Stimulated activated CD4-positive, alpha-beta T cell treated with anti-CD3 and anti-CD28 coated beads, Interleukin-12 subunit alpha, Interleukin-12 subunit beta, amount 100 ng/mL, for 4 hours (primary cell): Measurements from ENCODE around the gene ATR.
A peak's percentile ranks its signal among the peaks of the same experiment; 100 is the strongest.

Source experiments
- DNase-seq: peaks from one replicate; pipeline ENCODE4 v3.0.0-alpha.2; 2020

ATR gene

GRCh38 chr3:142507241-142507640 is 71.3 kb downstream of the ATR start:
- no peak for DNase-seq

DNA sequence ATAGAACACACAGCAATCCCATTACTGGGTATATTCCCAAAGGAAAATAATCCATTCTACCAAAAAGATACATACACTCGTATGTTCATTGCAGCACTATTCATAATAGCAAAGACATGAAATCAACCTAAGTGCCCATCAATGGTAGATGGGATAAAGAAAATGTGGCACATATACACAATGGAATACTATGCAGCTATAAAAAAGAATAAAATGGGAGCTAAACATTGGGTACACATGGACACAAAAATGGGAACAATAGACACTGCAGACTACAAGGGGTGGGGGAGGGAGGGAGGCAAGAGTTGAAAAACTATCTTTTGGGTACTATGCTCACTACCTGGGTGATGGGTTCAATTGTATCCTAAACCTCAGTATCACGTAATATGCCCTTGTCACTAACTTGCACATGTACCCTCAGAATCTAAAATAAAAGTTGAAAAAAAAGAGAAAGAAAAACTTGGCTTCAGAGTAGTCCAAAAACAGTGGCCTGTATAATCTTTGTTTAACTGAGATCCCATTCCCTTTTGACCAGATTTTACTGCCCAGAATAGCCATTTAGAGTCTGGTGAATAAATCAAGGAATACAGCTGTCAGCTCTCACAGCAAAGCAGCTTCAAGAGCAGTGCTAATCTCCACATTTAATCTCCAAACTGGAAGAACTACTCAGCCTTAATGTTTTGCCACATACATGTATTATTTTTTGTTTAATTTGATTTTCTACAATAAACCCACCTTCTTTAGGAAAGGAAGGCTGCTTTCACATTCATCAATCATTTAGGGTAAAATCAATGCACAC is 76.1 kb downstream of the ATR start:
- DNase-seq: no peak

DNA sequence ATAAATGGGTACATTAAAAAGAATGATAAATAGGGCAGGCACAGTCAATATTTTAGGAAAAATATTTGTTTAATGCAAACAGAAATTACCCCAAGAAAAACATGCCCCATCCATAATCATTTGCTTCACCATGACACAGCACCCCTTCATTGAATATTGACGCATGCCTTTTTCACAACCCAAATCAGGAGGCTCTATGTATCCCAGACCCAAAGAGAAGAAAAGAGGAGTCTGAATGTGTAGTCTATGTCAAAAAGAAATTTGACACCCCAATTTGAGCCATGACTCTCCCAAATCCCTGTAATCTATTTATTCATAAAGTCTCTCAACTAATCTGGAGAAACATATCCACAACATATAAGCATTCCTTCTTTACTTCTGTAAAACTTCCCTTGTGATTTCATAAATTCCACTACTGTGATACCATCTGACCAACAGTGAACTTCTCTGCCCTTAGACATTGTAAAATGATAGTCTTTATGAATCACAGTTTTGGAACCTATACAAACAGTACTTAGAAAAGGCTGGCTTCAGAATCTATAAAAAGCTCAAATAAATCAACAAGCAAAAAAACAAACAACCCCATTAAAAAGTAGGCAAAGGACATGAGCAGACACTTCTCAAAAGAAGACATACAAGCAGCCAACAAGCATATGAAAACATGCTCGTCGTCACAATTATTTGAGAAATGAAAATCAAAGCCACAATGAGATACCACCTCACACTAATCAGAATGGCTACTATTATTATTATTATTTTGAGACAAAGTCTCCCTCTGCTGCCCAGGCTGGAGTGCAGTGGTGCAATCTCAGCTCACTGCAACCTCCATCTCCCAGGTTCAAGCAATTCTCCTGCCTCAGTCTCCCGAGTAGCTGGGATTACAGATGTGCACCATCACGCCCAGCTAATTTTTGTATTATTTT is 77.3 kb downstream of the ATR start:
- no peak for DNase-seq

DNA sequence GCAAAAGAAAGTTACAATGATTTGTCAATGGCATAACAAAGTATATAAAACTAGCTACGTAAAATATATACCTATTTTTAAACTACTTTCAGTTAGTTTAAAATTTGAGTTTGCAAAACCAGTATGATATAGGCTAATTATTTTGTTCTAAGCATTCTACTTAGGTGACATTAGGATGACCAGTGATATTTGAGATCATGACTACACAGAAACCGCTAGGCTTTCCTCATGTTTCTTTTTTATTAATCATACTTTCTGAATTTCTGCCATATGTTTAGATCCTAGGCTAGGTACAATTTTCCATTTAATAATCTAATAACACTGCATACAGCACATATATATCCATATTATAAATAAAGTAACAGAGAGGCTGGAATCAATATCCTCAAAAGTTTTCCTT is 78.3 kb downstream of the ATR start:
- no peak for DNase-seq

GRCh38 chr3:142498397-142499180 is 79.9 kb downstream of the ATR start:
- DNase-seq: no peak

DNA sequence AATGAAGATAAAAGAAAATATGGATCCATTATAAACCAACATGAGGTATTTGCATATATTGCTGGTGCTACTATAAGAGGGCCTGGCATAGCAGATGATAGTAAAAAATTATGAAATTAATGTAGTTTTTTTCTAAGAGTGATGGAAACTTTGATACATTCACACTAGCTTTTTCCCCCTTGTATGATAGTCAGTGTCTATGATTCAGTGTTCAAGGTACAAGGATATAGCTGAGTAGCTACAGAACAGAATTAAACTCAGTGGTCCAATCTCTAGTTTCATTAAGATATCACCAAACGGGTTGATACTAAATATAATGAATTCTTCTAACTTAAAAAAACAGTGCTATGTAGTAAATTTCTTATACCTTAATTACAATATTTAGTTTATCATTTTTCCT is 80.8 kb downstream of the ATR start:
- DNase-seq: no peak

DNA sequence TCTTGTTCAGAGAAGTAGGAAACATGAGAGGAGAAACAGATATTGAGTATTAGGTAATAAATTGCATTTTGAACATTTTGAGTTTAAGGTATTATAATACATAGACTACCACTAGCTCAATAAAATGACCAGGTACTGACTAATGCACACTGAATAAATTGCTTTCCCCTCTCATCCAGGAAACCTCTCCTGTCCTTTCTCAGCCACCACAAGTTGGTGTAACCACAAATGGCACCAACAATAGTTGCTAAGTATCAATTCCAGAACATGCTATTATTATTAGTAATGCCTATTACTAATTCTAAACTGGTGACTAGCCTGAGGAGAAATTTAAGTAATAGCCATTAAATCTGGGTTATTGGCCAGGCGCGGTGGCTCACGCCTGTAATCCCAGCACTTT is 83.4 kb downstream of the ATR start:
- no peak for DNase-seq

DNA sequence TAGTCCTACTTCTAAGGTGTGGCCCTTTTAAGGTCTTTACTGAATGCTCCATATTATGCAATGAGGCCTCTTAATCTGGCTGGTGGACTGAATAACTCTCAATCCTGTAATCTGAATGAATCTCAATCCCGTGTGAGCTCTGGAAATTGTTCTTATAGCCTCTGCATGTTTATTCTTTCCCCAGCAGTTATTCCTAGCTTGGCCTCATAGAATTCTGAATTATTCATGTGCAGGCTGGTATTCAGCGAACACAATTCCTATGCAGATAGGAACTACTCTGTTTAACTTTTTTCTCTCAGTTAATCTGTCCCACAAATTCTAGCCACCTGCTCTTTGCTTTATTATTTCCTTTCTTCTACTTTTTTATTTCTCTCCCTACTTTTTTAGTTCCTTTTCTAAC is 86.3 kb downstream of the ATR start:
- no peak for DNase-seq

DNA sequence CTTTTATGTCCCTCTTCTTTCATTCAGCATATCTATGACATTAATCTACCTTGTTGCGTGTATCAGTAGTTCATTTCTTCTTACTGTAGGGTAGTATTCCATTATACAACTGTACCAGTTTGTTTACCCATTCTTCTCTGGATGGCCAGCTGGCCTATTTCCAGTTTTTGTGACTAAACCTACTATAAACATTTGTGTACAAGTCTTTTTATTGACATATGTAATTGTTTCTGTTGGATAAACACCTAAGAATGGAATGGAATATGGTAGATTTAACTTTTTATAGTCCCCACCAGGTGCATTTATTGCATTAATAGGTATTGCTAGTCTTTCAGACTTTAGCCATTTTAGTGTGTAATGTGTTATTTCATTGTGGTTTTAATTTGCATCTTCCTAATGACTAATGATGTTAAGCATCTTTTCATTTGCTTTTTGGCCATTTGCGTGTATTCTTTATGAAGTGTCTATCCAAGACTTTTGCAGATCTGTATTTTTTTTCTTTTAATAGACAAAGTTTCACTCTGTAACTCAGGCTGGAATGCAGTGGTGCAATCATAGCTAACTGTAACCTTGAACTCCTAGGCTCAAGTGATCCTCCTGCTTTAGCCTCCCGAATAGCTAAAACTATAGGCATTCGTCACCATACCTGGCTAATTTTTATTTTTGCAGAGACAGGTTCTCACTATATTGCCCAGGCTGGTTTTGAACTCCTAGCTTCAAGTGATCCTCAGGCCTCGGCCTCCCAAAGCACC is 88.8 kb downstream of the ATR start:
- DNase-seq: no peak

DNA sequence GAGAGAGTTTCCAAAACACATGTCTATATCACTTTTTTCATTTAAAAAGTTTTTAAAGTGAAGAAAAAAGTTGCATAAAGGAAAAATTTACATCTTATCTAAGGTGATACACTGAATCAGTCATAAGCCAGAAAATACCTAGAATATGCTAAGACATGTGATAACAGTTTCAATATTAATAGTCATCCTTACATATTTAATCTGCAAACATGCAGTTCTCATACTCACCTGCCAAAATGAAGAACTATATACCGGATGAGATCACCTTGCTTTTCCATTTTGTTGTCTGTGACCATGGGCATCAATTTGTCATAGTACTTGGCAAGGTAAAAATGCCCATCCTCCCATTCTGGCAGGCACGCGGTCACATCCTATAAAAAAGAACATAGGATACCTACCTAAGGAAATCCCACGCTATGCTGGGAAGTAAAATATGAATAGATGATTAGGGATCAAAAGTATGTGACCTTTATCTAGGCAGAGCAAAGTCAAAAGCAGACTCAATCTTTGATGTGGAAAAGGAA is 93.6 kb downstream of the ATR start:
- no peak for DNase-seq

DNA sequence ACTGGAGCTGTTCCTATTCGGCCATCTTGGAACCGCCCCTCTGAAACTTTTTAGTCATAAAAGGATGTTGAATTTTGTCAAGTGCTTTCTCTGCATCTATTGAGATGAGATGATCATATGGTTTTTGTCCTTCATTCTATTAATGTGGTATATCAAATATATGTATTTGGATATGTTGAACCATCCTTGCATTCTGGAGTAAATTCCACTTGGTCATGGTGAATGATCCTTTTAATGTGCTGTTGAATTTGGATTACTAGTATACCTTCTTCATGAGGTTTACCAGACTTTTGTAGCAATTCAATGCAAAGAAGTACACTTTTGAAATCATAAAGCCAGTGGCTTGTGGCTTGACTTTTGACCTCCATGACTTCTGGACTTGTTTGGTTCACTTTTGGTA is 97.3 kb downstream of the ATR start:
- no peak for DNase-seq

DNA sequence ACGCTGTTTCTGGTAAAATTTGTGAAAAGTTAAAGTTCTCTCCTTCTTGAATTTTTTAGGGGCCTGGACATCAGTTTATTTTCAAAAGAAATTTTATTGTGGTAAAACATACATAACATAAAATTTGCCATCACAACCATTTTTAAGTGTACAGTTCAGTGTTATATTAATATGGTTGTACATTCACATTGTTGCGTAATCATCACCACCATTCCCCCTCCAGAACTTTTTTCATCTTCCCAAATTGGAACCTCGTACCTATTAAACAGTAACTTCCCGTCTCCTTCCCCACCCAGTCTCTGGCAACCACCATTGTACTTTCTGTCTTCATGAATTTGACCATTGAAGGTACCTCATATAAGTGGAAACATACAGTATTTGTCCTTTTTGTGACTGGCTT is 107.7 kb downstream of the ATR start:
- DNase-seq: no peak

DNA sequence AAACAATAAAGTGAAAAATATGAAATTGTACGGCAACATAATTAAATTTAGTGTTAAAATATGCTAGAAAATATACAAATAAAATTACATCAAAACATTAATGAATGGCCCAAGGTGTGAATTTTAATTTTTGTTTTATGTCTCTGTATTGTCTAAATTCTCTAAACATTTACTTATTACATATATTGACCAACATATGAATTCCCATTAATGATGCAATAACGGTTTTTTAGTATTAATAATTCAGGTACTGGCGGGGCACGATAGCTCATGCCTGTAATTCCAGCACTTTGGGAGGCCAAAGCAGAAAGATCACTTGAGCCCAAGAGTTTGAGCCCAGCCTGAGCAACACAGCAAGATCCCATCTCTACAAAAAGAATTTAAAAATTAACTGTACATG is 110.1 kb downstream of the ATR start:
- DNase-seq: no peak

DNA sequence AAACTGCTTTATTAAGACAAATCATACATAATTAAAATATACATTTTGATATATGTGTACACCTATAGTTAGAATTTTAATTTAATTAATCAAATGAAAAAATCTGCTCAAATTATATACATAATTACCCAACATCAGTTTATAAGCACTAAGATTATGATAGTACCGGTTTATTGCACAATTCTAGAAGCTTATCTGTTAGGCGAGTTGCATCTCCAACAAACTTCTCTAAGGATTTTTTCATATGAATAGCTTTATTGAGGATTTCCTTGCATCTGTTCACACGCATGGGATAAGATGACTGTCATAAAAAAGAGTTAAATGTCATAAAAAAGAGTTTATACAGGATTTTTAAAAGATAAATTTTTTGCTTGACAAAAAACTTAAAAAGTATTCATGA is 110.8 kb downstream of the ATR start:
- DNase-seq: no peak

- no peak for DNase-seq
Measured at GRCh38 chr3:142460689-142461088, 117.8 kb downstream of the ATR start.

DNA sequence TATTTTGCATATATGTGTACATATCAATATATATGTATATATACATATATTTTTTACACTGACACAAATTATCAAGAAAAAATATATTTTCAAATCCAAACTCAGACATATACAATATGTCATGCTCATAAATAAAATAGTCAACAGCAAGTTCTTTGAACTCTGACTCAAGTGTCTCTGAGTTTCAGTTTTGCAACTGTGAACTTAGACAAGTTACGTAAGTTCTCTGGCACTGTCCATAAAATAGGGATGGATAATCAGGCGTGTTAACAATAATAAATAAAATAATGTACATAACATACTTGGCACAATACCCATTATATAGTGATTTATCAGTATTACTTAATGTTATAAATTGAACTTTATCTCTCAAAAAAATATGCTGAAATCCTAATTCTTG is 118.6 kb downstream of the ATR start:
- DNase-seq: no peak

DNA sequence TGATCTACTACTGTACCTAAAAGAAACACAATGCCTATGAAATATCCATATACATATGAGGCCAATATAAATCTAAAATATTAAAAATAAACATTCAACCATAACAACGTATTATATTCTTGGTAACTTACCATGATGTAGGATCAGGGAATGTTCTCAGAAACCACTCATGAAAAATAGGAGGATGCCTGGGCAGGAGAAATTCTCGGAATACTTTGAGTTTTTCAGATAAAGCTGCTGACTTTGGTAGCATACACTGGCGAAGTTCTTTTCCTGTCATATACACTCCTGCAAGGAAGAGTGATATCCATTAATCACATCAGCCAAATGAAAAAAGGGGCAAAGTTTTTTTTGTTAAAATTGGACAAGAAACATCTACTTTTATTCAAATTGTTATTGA is 119.4 kb downstream of the ATR start:
- DNase-seq: no peak

- DNase-seq: no peak
Measured at GRCh38 chr3:142450881-142451280, 127.7 kb downstream of the ATR start.

GRCh38 chr3:142450189-142450588 is 128.3 kb downstream of the ATR start:
- no peak for DNase-seq

DNA sequence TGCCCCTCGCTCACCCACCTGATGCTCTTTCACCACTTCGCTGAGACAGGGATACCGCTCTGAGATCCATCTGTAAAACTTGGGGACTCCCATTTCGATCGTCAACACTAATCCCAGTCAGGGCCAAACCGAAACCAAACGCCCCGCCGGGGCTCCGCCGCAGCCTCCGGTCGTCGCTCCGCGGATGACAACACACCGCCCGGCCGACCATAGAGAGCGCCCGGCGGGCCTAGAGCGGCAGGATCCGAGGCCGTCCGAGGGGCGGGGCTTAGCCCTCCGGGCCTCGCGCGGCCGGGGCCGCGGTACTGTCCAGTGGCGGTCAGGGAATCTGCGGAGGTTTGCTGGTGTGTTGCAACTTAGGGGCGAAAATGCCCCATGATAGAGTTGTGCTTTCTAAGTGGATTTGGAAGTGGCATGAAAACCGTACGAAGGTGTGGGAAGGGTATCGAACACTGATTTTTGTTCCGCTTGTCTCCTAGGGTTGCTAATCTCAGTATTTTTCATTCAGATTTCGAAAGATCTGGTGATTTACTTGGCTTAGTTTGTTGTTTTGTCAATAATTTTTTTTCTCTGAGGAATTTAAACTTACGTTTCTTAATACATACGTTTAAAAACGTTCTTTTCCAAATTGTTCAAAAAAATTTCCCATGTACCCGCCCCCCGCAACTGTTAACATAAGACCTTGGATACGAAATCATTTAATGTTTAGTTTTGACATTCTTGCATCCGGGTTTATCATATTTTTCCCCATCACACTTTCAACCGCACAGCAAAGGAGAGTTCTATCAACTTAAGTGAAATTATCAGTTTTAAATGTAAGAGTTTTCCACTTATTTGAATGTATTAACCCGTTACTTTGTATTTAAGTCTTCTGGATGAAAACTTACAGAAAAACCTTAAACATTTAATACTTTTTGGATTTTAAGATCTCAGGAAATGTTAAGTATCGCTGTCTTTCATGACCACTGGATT is 130.4 kb downstream of the ATR start, which contains the start of gene XRN1:
Gene XRN1 (minus strand): TSS at position 186 of the 972 bp plus-strand sequence. CDS start 93 bp downstream, at position 93.
- peak; percentile 91 for DNase-seq

DNA sequence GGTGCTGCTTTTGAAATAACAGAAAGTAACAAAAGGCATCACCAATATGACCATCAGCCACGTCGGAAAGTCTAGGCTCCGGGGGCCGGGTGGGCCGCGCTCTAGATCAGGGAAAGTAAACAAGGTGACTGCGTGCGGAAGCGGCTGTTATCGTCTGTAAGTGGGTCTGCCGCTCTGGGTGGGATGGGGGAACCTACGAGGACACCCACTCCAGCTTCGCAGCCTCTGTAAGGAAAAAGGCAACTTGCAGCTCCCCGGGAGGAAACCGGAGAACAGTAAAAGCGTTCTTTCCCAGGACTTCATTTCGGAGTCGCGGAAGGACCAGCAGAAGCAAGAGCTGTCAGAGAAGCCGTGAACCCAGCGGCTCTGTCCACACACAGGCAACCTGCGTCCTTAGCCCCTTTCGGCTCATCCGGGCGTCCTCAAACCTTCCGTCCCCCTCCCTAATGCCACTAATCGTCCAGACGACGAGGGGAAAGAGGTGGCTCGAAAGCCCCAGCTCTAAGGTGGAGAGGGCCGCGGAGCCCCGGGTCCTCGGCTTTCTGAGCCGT is 131.2 kb downstream of the ATR start:
- DNase-seq: peak; percentile 17
